GM12891 (cell line): ENCODE results near the gene SMIM35.

Experiments
- PAX5 ChIP-seq: IDR thresholded peaks from 2 replicates; pipeline ENCODE4 v1.6.1; 2011; ENCODE audit warnings: low read length, moderate library complexity, mild to moderate bottlenecking; ENCODE audit not compliant: insufficient read depth, severe bottlenecking
- POLR2A ChIP-seq: IDR thresholded peaks from 2 replicates; pipeline ENCODE4 v1.6.1; 2011; ENCODE audit warnings: low read depth, low read length, control low read depth
- POLR2AphosphoS5 ChIP-seq: IDR thresholded peaks from 2 replicates; pipeline ENCODE4 v1.6.1; 2011; ENCODE audit warnings: low read depth, low read length, control low read depth
- POU2F2 ChIP-seq: IDR thresholded peaks from 2 replicates; pipeline ENCODE4 v1.6.1; 2011; ENCODE audit warnings: low read depth, mild to moderate bottlenecking, control low read depth, low read length, moderate library complexity
- SPI1 ChIP-seq: IDR thresholded peaks from 2 replicates; pipeline ENCODE4 v1.6.1; 2011; ENCODE audit warnings: low read depth, low read length, control low read depth
- TAF1 ChIP-seq: IDR thresholded peaks from 2 replicates; pipeline ENCODE4 v1.6.1; 2011; ENCODE audit warnings: low read depth, low read length, control low read depth

DNA sequence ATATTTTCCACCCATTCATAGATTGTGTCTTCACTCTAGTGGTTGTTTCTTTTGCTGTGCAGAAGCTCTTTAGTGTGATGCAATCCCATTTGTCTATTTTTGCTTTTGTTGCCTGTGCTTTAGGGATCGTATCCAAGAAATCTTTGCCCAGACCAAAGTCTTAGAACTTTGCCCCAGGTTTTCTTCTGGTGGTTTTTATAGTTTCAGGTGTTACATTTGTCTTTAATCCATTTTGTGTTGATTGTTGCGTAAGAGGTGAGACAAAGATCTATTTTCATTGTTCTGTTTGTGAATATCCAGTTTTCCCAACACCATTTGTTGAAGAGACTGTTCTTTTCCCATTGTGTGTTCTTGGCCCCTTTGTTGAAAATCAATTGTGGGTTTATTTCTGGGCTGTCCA lies 94.1 kb downstream of the SMIM35 start:
- TF ChIP-seq POLR2A (no peak), TAF1 (no peak), POLR2AphosphoS5 (no peak), SPI1 (no peak), PAX5 (no peak), POU2F2 (no peak)
